ENCODE data around the gene GIT2. TPM values are rescaled to one million over a fixed set of nuclear protein-coding genes. Genes with fewer than 3 reads are reported as not detected.

The GIT2 gene
- total and polyA plus RNA-seq, 3 experiments from 2014 or later = 52.0 to 93.0 (median 54.4) TPM

GRCh38 chr12:109927622-109928021 lies 68.5 kb downstream of the GIT2 start:
- Histone ChIP-seq H3K27ac (ENCODE audit: low read depth, low read length) (no peak overlapping the region), H3K27me3 (ENCODE audit: insufficient read depth, low read length, poor library complexity, severe bottlenecking) (no peaks in the 10 kb centered on the region), H3K9me3 (ENCODE audit: low read length) (no peaks in the 10 kb centered on the region), H3K36me3 (ENCODE audit: insufficient read depth, low read length) (peaks cover 24% of the 10 kb centered on the region), H3K4me3 (ENCODE audit: low read length) (no peak overlapping the region), H3K4me1 (ENCODE audit: insufficient read depth, low read length) (no peaks in the 10 kb centered on the region)
- Mint-ChIP-seq H3K9me3 (no peaks in the 10 kb centered on the region), H3K27me3 (peaks cover 0 to 2% of the 10 kb centered on the region in 2 donors), H3K4me3 (no peak overlapping the region), H3K36me3 (peaks cover 0 to 49% (median 15%) of the 10 kb centered on the region in 3 donors), H3K27ac (peak overlapping the region in 6 of 8 donors; percentile 15 to 73 (median 61)), H3K4me1 (peaks cover 3 to 4% (median 3%) of the 10 kb centered on the region in 3 donors)
- peak; percentile 6 to 62 (median 20) for DNase-seq
- ChIA-PET POLR2A (interaction anchor here (0.6 kb wide), 1 partner anchor 13 kb away, joined by 3 read pairs; no protein-coding TSS in a partner anchor), CTCF (interaction anchor here (0.8 to 1.7 kb wide), 4 partner anchors 12 to 73 kb away, joined by 3 to 8 read pairs (median 5); no protein-coding TSS in a partner anchor)

- H3K36me3 Mint-ChIP-seq = peaks cover 0 to 45% (median 7%) of the 10 kb centered on the region in 3 donors
Observed at GRCh38 chr12:109926488-109927210, 69.5 kb downstream of the GIT2 start.

GRCh38 chr12:109926016-109926415 lies 70.2 kb downstream of the GIT2 start:
- Histone ChIP-seq H3K27me3 (ENCODE audit: insufficient read depth, low read length, poor library complexity, severe bottlenecking) (no peaks in the 10 kb centered on the region), H3K36me3 (ENCODE audit: insufficient read depth, low read length) (peaks cover 9% of the 10 kb centered on the region), H3K4me3 (ENCODE audit: low read length) (no peak overlapping the region), H3K9me3 (ENCODE audit: low read length) (no peaks in the 10 kb centered on the region), H3K4me1 (ENCODE audit: insufficient read depth, low read length) (no peaks in the 10 kb centered on the region), H3K27ac (ENCODE audit: low read depth, low read length) (no peak overlapping the region)
- CTCF ChIA-PET = interaction anchor here (1.2 to 1.3 kb wide), 2 partner anchors 44 to 58 kb away, joined by 3 to 4 read pairs; no protein-coding TSS in a partner anchor
- DNase-seq = no peak
- POLR2A ChIA-PET = no interaction called here
- Mint-ChIP-seq H3K27ac (no peak overlapping the region), H3K9me3 (no peaks in the 10 kb centered on the region), H3K4me3 (no peak overlapping the region), H3K36me3 (peaks cover 0 to 43% (median 9%) of the 10 kb centered on the region in 3 donors), H3K4me1 (peaks cover 3 to 4% (median 3%) of the 10 kb centered on the region in 3 donors), H3K27me3 (no peaks in the 10 kb centered on the region)

More at GRCh38 chr12:109926488-109927210, 69.5 kb downstream of the GIT2 start:
- H3K4me1 ChIP-seq (ENCODE audit: insufficient read depth, low read length) = no peaks in the 10 kb centered on the region
- Mint-ChIP-seq H3K9me3 (no peaks in the 10 kb centered on the region), H3K27ac (no peak overlapping the region), H3K27me3 (peaks cover 0 to 2% of the 10 kb centered on the region in 2 donors), H3K4me1 (peaks cover 3 to 4% (median 3%) of the 10 kb centered on the region in 3 donors), H3K4me3 (no peak overlapping the region)
- no peaks in the 10 kb centered on the region for H3K9me3 ChIP-seq (ENCODE audit: low read length)
- H3K27me3 ChIP-seq (ENCODE audit: insufficient read depth, low read length, poor library complexity, severe bottlenecking) = no peaks in the 10 kb centered on the region
- H3K27ac ChIP-seq (ENCODE audit: low read depth, low read length) = no peak overlapping the region
- DNase-seq = no peak
- H3K36me3 ChIP-seq (ENCODE audit: insufficient read depth, low read length) = peaks cover 15% of the 10 kb centered on the region
- CTCF ChIA-PET = interaction anchor here (1.2 to 1.3 kb wide), 2 partner anchors 45 to 59 kb away, joined by 3 to 4 read pairs; no protein-coding TSS in a partner anchor
- POLR2A ChIA-PET = interaction anchor here (0.6 kb wide), 1 partner anchor 14 kb away, joined by 3 read pairs; no protein-coding TSS in a partner anchor
- no peak overlapping the region for H3K4me3 ChIP-seq (ENCODE audit: low read length)

GRCh38 chr12:109925185-109925840 lies 70.9 kb downstream of the GIT2 start:
- DNase-seq = no peak
- H3K9me3 Mint-ChIP-seq = no peaks in the 10 kb centered on the region
- peak overlapping the region in 3 of 8 donors; percentile 66 to 78 (median 73) for H3K27ac Mint-ChIP-seq
- Histone ChIP-seq H3K27me3 (ENCODE audit: insufficient read depth, low read length, poor library complexity, severe bottlenecking) (no peaks in the 10 kb centered on the region), H3K36me3 (ENCODE audit: insufficient read depth, low read length) (peaks cover 3% of the 10 kb centered on the region), H3K4me1 (ENCODE audit: insufficient read depth, low read length) (no peaks in the 10 kb centered on the region), H3K9me3 (ENCODE audit: low read length) (no peaks in the 10 kb centered on the region), H3K27ac (ENCODE audit: low read depth, low read length) (no peak overlapping the region), H3K4me3 (ENCODE audit: low read length) (no peak overlapping the region)
- POLR2A ChIA-PET = no interaction called here
- CTCF ChIA-PET = interaction anchor here (1.2 to 1.3 kb wide), 2 partner anchors 43 to 58 kb away, joined by 3 to 4 read pairs; no protein-coding TSS in a partner anchor
- peaks cover 0 to 44% (median 15%) of the 10 kb centered on the region in 3 donors for H3K36me3 Mint-ChIP-seq
- H3K4me3 Mint-ChIP-seq = peak overlapping the region in 1 of 7 donors; percentile 65
- H3K4me1 Mint-ChIP-seq = peaks cover 3 to 4% (median 3%) of the 10 kb centered on the region in 3 donors
- H3K27me3 Mint-ChIP-seq = no peaks in the 10 kb centered on the region

- Histone ChIP-seq H3K9me3 (ENCODE audit: low read length) (no peaks in the 10 kb centered on the region), H3K27ac (ENCODE audit: low read depth, low read length) (no peak overlapping the region), H3K4me1 (ENCODE audit: insufficient read depth, low read length) (no peaks in the 10 kb centered on the region), H3K36me3 (ENCODE audit: insufficient read depth, low read length) (no peaks in the 10 kb centered on the region), H3K4me3 (ENCODE audit: low read length) (no peak overlapping the region), H3K27me3 (ENCODE audit: insufficient read depth, low read length, poor library complexity, severe bottlenecking) (no peaks in the 10 kb centered on the region)
- Mint-ChIP-seq H3K4me3 (no peak overlapping the region), H3K4me1 (peaks cover 3 to 4% (median 3%) of the 10 kb centered on the region in 3 donors), H3K9me3 (no peaks in the 10 kb centered on the region), H3K36me3 (peaks cover 0 to 50% (median 16%) of the 10 kb centered on the region in 3 donors), H3K27ac (peak overlapping the region in 4 of 8 donors; percentile 22 to 88 (median 71)), H3K27me3 (no peaks in the 10 kb centered on the region)
- ChIA-PET POLR2A (no interaction called here), CTCF (interaction anchor here (1.1 kb wide), 1 partner anchor 23 kb away, joined by 4 read pairs; the partner anchor contains the start of gene TCHP)
- no peak for DNase-seq
Observed at GRCh38 chr12:109923481-109924245, 72.5 kb downstream of the GIT2 start.

GRCh38 chr12:109923038-109923437 lies 73.1 kb downstream of the GIT2 start:
- peak overlapping the region in 5 of 8 donors; percentile 18 to 82 (median 58) for H3K27ac Mint-ChIP-seq
- no peak for DNase-seq
- H3K27ac ChIP-seq (ENCODE audit: low read depth, low read length) = no peak overlapping the region
- CTCF ChIA-PET = interaction anchor here (1.1 kb wide), 1 partner anchor 23 kb away, joined by 4 read pairs; the partner anchor contains the start of gene TCHP
- H3K4me3 ChIP-seq (ENCODE audit: low read length) = no peak overlapping the region
- no peaks in the 10 kb centered on the region for H3K27me3 Mint-ChIP-seq
- H3K4me1 Mint-ChIP-seq = peaks cover 3 to 4% (median 3%) of the 10 kb centered on the region in 3 donors
- no peaks in the 10 kb centered on the region for H3K9me3 ChIP-seq (ENCODE audit: low read length)
- POLR2A ChIA-PET = no interaction called here
- peaks cover 2% of the 10 kb centered on the region for H3K36me3 ChIP-seq (ENCODE audit: insufficient read depth, low read length)
- no peak overlapping the region for H3K4me3 Mint-ChIP-seq
- no peaks in the 10 kb centered on the region for H3K4me1 ChIP-seq (ENCODE audit: insufficient read depth, low read length)
- no peaks in the 10 kb centered on the region for H3K9me3 Mint-ChIP-seq
- no peaks in the 10 kb centered on the region for H3K27me3 ChIP-seq (ENCODE audit: insufficient read depth, low read length, poor library complexity, severe bottlenecking)
- H3K36me3 Mint-ChIP-seq = peaks cover 0 to 52% (median 16%) of the 10 kb centered on the region in 3 donors

- no peak for DNase-seq
- Histone ChIP-seq H3K4me3 (ENCODE audit: low read length) (no peak overlapping the region), H3K9me3 (ENCODE audit: low read length) (no peaks in the 10 kb centered on the region), H3K27ac (ENCODE audit: low read depth, low read length) (no peak overlapping the region), H3K4me1 (ENCODE audit: insufficient read depth, low read length) (no peaks in the 10 kb centered on the region), H3K27me3 (ENCODE audit: insufficient read depth, low read length, poor library complexity, severe bottlenecking) (no peaks in the 10 kb centered on the region), H3K36me3 (ENCODE audit: insufficient read depth, low read length) (peaks cover 13% of the 10 kb centered on the region)
- Mint-ChIP-seq H3K27ac (peak overlapping the region in 5 of 8 donors; percentile 71 to 87 (median 83)), H3K27me3 (no peaks in the 10 kb centered on the region), H3K4me1 (peaks cover 0 to 4% (median 0%) of the 10 kb centered on the region in 3 donors), H3K9me3 (no peaks in the 10 kb centered on the region), H3K4me3 (no peak overlapping the region), H3K36me3 (peaks cover 0 to 59% (median 20%) of the 10 kb centered on the region in 3 donors)
- ChIA-PET POLR2A (no interaction called here), CTCF (no interaction called here)
Observed at GRCh38 chr12:109921982-109922381, 74.2 kb downstream of the GIT2 start.

All from CD8-positive, alpha-beta memory T cell (primary cell).